ENCODE measurements around the gene MYO1E.
"Not testable (repeated sequence)": the region's sequence is repeated elsewhere in the genome, so short reads cannot be mapped to it uniquely, and the experiment has no call there.

MYO1E gene

GRCh38 chr15:59291213-59291549, 81.5 kb downstream of the MYO1E start:
- no peak for DNase-seq (ENCODE audit: low spot score)

- peak; percentile 87 for DNase-seq (ENCODE audit: low spot score)
Measured at GRCh38 chr15:59290295-59291212, 82.1 kb downstream of the MYO1E start.

GRCh38 chr15:59289574-59289973, 83.1 kb downstream of the MYO1E start:
- no peak for DNase-seq (ENCODE audit: low spot score)

GRCh38 chr15:59283717-59284391, 88.8 kb downstream of the MYO1E start:
- DNase-seq (ENCODE audit: low spot score) = no peak

GRCh38 chr15:59282515-59283337, 89.9 kb downstream of the MYO1E start:
- DNase-seq (ENCODE audit: low spot score) = no peak

- no peak for DNase-seq (ENCODE audit: low spot score)
Measured at GRCh38 chr15:59281699-59282098, 91.0 kb downstream of the MYO1E start.

GRCh38 chr15:59280855-59281254, 91.8 kb downstream of the MYO1E start:
- DNase-seq (ENCODE audit: low spot score) = no peak

GRCh38 chr15:59280292-59280691, 92.4 kb downstream of the MYO1E start:
- DNase-seq (ENCODE audit: low spot score) = not testable (repeated sequence)

- DNase-seq (ENCODE audit: low spot score) = no peak
Measured at GRCh38 chr15:59279023-59279422, 93.6 kb downstream of the MYO1E start.

GRCh38 chr15:59278120-59278519, 94.6 kb downstream of the MYO1E start:
- DNase-seq (ENCODE audit: low spot score) = peak; percentile 88

GRCh38 chr15:59276225-59277178, 96.2 kb downstream of the MYO1E start:
- DNase-seq (ENCODE audit: low spot score) = no peak

GRCh38 chr15:59274126-59274970, 98.3 kb downstream of the MYO1E start:
- DNase-seq (ENCODE audit: low spot score) = no peak

GRCh38 chr15:59273234-59273633, 99.4 kb downstream of the MYO1E start:
- no peak for DNase-seq (ENCODE audit: low spot score)

- no peak for DNase-seq (ENCODE audit: low spot score)
Measured at GRCh38 chr15:59271595-59272201, 101.0 kb downstream of the MYO1E start.

- DNase-seq (ENCODE audit: low spot score) = no peak
Measured at GRCh38 chr15:59268852-59269407, 103.7 kb downstream of the MYO1E start.

- DNase-seq (ENCODE audit: low spot score) = no peak
Measured at GRCh38 chr15:59268168-59268851, 104.4 kb downstream of the MYO1E start.

GRCh38 chr15:59266028-59266427, 106.6 kb downstream of the MYO1E start:
- no peak for DNase-seq (ENCODE audit: low spot score)

GRCh38 chr15:59262316-59262715, 110.4 kb downstream of the MYO1E start:
- no peak for DNase-seq (ENCODE audit: low spot score)

GRCh38 chr15:59260090-59260489, 112.6 kb downstream of the MYO1E start:
- DNase-seq (ENCODE audit: low spot score) = peak; percentile 99
